ENCODE results near the gene CHAC1.

CHAC1 gene

GRCh38 chr15:40930430-40931299 lies 22.6 kb upstream of the CHAC1 start:
- H3K36me3 ChIP-seq (ENCODE audit: control insufficient read depth in 2 of 2, insufficient read depth in 2 of 2, low read length in 2 of 2): peaks cover 0 to 13% of the 10 kb centered on the region in 2 donors

GRCh38 chr15:40931300-40932142 lies 21.8 kb upstream of the CHAC1 start:
- H3K27ac ChIP-seq (ENCODE audit: low read depth in 2 of 2, low read length in 2 of 2): peak overlapping the region; percentile 91 to 92
- H3K27me3 ChIP-seq (ENCODE audit: control insufficient read depth in 2 of 2, insufficient read depth in 2 of 2, low read length in 2 of 2): peaks cover 9 to 17% of the 10 kb centered on the region in 2 donors
- H3K9ac ChIP-seq (ENCODE audit: low read depth in 1 of 2, low read length in 2 of 2): peak overlapping the region; percentile 63 to 77

More at GRCh38 chr15:40930430-40931299, 22.6 kb upstream of the CHAC1 start:
- Histone ChIP-seq H3K4me1 (ENCODE audit: control insufficient read depth in 2 of 2, insufficient read depth in 2 of 2, low read length in 2 of 2) (peaks cover 66 to 68% of the 10 kb centered on the region in 2 donors), H3K27me3 (ENCODE audit: control insufficient read depth in 2 of 2, insufficient read depth in 2 of 2, low read length in 2 of 2) (peaks cover 11 to 19% of the 10 kb centered on the region in 2 donors), H3K27ac (ENCODE audit: low read depth in 2 of 2, low read length in 2 of 2) (peak overlapping the region; percentile 91 to 92), H3K9ac (ENCODE audit: low read depth in 1 of 2, low read length in 2 of 2) (peak overlapping the region; percentile 60 to 77), H3K9me3 (ENCODE audit: control insufficient read depth in 2 of 2, low read length in 2 of 2) (no peaks in the 10 kb centered on the region), H3K4me3 (ENCODE audit: low read length in 2 of 2) (peak overlapping the region; percentile 73 to 78)

GRCh38 chr15:40932156-40932555 lies 21.1 kb upstream of the CHAC1 start:
- Histone ChIP-seq H3K4me3 (ENCODE audit: low read length in 2 of 2) (peak overlapping the region; percentile 73 to 78), H3K36me3 (ENCODE audit: control insufficient read depth in 2 of 2, insufficient read depth in 2 of 2, low read length in 2 of 2) (peaks cover 5 to 20% of the 10 kb centered on the region in 2 donors), H3K9me3 (ENCODE audit: control insufficient read depth in 2 of 2, low read length in 2 of 2) (no peaks in the 10 kb centered on the region), H3K4me1 (ENCODE audit: control insufficient read depth in 2 of 2, insufficient read depth in 2 of 2, low read length in 2 of 2) (peaks cover 52 to 54% of the 10 kb centered on the region in 2 donors), H3K27me3 (ENCODE audit: control insufficient read depth in 2 of 2, insufficient read depth in 2 of 2, low read length in 2 of 2) (peaks cover 2 to 11% of the 10 kb centered on the region in 2 donors), H3K9ac (ENCODE audit: low read depth in 1 of 2, low read length in 2 of 2) (peak overlapping the region; percentile 63 to 77), H3K27ac (ENCODE audit: low read depth in 2 of 2, low read length in 2 of 2) (peak overlapping the region; percentile 91 to 92)

More at GRCh38 chr15:40931300-40932142, 21.8 kb upstream of the CHAC1 start:
- peaks cover 59 to 60% of the 10 kb centered on the region in 2 donors for H3K4me1 ChIP-seq (ENCODE audit: control insufficient read depth in 2 of 2, insufficient read depth in 2 of 2, low read length in 2 of 2)
- peaks cover 5 to 18% of the 10 kb centered on the region in 2 donors for H3K36me3 ChIP-seq (ENCODE audit: control insufficient read depth in 2 of 2, insufficient read depth in 2 of 2, low read length in 2 of 2)
- H3K9me3 ChIP-seq (ENCODE audit: control insufficient read depth in 2 of 2, low read length in 2 of 2): no peaks in the 10 kb centered on the region
- peak overlapping the region; percentile 73 to 78 for H3K4me3 ChIP-seq (ENCODE audit: low read length in 2 of 2)

DNA sequence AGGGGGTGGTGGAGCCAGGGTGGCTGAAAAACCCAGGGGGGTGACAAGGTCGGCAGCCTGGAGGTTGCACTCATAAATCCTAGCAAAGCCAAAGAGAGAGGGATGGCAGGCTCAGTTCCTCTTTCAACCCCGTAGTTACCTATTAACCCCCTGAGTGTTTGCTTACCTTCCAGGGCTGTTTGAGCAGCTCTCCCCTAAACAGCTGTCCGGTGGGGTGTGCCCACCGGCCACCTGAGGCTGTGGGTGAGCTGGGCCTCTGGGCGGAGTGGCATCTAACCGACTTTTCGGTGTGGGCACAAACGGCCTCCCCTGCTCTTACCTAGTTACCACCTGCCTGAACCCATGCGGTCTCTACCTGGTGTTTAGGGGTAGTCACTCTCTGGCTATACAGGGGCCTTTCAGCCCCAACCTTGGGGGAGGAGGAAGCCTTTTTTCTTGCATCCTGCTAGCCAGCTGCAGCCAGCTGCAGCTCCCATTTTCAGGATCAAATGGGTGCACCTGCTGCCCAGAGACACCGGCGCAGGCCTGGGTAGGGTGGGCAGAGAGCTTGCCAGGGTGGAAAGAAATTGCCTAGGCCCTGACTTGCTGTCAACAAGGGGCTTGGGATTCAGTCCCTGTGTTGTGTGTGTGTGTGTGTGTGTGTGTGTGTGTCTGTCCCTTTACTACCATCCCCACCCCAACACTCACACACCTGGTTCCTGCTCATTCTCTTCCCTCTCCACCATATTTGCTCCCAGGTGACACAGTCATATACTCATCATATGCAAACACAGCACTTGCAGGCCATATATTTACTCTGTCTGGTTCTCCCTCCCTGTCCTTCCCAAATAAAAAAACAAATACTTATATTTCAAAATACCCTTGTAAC lies 20.4 kb upstream of the CHAC1 start:
- Histone ChIP-seq H3K27me3 (ENCODE audit: control insufficient read depth in 2 of 2, insufficient read depth in 2 of 2, low read length in 2 of 2) (peaks cover 0 to 7% of the 10 kb centered on the region in 2 donors), H3K4me1 (ENCODE audit: control insufficient read depth in 2 of 2, insufficient read depth in 2 of 2, low read length in 2 of 2) (peaks cover 49 to 51% of the 10 kb centered on the region in 2 donors), H3K36me3 (ENCODE audit: control insufficient read depth in 2 of 2, insufficient read depth in 2 of 2, low read length in 2 of 2) (peaks cover 5 to 20% of the 10 kb centered on the region in 2 donors), H3K27ac (ENCODE audit: low read depth in 2 of 2, low read length in 2 of 2) (peak overlapping the region; percentile 91 to 92), H3K9me3 (ENCODE audit: control insufficient read depth in 2 of 2, low read length in 2 of 2) (no peaks in the 10 kb centered on the region), H3K4me3 (ENCODE audit: low read length in 2 of 2) (peak overlapping the region; percentile 73 to 78), H3K9ac (ENCODE audit: low read depth in 1 of 2, low read length in 2 of 2) (peak overlapping the region; percentile 63 to 77)

GRCh38 chr15:40933517-40933902 lies 19.8 kb upstream of the CHAC1 start:
- peaks cover 44 to 49% of the 10 kb centered on the region in 2 donors for H3K4me1 ChIP-seq (ENCODE audit: control insufficient read depth in 2 of 2, insufficient read depth in 2 of 2, low read length in 2 of 2)
- H3K9me3 ChIP-seq (ENCODE audit: control insufficient read depth in 2 of 2, low read length in 2 of 2): no peaks in the 10 kb centered on the region
- H3K4me3 ChIP-seq (ENCODE audit: low read length in 2 of 2): peak overlapping the region in 1 of 2 donors; percentile 42
- H3K9ac ChIP-seq (ENCODE audit: low read depth in 1 of 2, low read length in 2 of 2): peak overlapping the region in 1 of 2 donors; percentile 36
- peaks cover 0 to 7% of the 10 kb centered on the region in 2 donors for H3K27me3 ChIP-seq (ENCODE audit: control insufficient read depth in 2 of 2, insufficient read depth in 2 of 2, low read length in 2 of 2)
- peaks cover 5 to 20% of the 10 kb centered on the region in 2 donors for H3K36me3 ChIP-seq (ENCODE audit: control insufficient read depth in 2 of 2, insufficient read depth in 2 of 2, low read length in 2 of 2)
- peak overlapping the region; percentile 91 to 92 for H3K27ac ChIP-seq (ENCODE audit: low read depth in 2 of 2, low read length in 2 of 2)

GRCh38 chr15:40934457-40934856 lies 18.8 kb upstream of the CHAC1 start:
- Histone ChIP-seq H3K27me3 (ENCODE audit: control insufficient read depth in 2 of 2, insufficient read depth in 2 of 2, low read length in 2 of 2) (peaks cover 0 to 7% of the 10 kb centered on the region in 2 donors), H3K9me3 (ENCODE audit: control insufficient read depth in 2 of 2, low read length in 2 of 2) (no peaks in the 10 kb centered on the region), H3K4me1 (ENCODE audit: control insufficient read depth in 2 of 2, insufficient read depth in 2 of 2, low read length in 2 of 2) (peaks cover 36 to 43% of the 10 kb centered on the region in 2 donors), H3K4me3 (ENCODE audit: low read length in 2 of 2) (no peak overlapping the region), H3K27ac (ENCODE audit: low read depth in 2 of 2, low read length in 2 of 2) (no peak overlapping the region), H3K36me3 (ENCODE audit: control insufficient read depth in 2 of 2, insufficient read depth in 2 of 2, low read length in 2 of 2) (peaks cover 5 to 20% of the 10 kb centered on the region in 2 donors), H3K9ac (ENCODE audit: low read depth in 1 of 2, low read length in 2 of 2) (peak overlapping the region; percentile 24 to 36)

- Histone ChIP-seq H3K27ac (ENCODE audit: low read depth in 2 of 2, low read length in 2 of 2) (no peak overlapping the region), H3K4me1 (ENCODE audit: control insufficient read depth in 2 of 2, insufficient read depth in 2 of 2, low read length in 2 of 2) (peaks cover 24 to 39% of the 10 kb centered on the region in 2 donors), H3K4me3 (ENCODE audit: low read length in 2 of 2) (no peak overlapping the region), H3K27me3 (ENCODE audit: control insufficient read depth in 2 of 2, insufficient read depth in 2 of 2, low read length in 2 of 2) (peaks cover 0 to 4% of the 10 kb centered on the region in 2 donors), H3K9me3 (ENCODE audit: control insufficient read depth in 2 of 2, low read length in 2 of 2) (no peaks in the 10 kb centered on the region), H3K9ac (ENCODE audit: low read depth in 1 of 2, low read length in 2 of 2) (no peak overlapping the region), H3K36me3 (ENCODE audit: control insufficient read depth in 2 of 2, insufficient read depth in 2 of 2, low read length in 2 of 2) (peaks cover 5 to 20% of the 10 kb centered on the region in 2 donors)
Observed at GRCh38 chr15:40936234-40936708, 17.0 kb upstream of the CHAC1 start.

- Histone ChIP-seq H3K4me1 (ENCODE audit: control insufficient read depth in 2 of 2, insufficient read depth in 2 of 2, low read length in 2 of 2) (peaks cover 19 to 33% of the 10 kb centered on the region in 2 donors), H3K9me3 (ENCODE audit: control insufficient read depth in 2 of 2, low read length in 2 of 2) (no peaks in the 10 kb centered on the region), H3K36me3 (ENCODE audit: control insufficient read depth in 2 of 2, insufficient read depth in 2 of 2, low read length in 2 of 2) (peaks cover 5 to 20% of the 10 kb centered on the region in 2 donors), H3K27ac (ENCODE audit: low read depth in 2 of 2, low read length in 2 of 2) (no peak overlapping the region), H3K27me3 (ENCODE audit: control insufficient read depth in 2 of 2, insufficient read depth in 2 of 2, low read length in 2 of 2) (no peaks in the 10 kb centered on the region), H3K4me3 (ENCODE audit: low read length in 2 of 2) (no peak overlapping the region), H3K9ac (ENCODE audit: low read depth in 1 of 2, low read length in 2 of 2) (no peak overlapping the region)
Observed at GRCh38 chr15:40936709-40937666, 16.3 kb upstream of the CHAC1 start.

All from mucosa of rectum (tissue), 2 donors.